Coronary artery (tissue), 2 donors: ENCODE measurements around the gene PARD3.

Experiments
- DNase-seq: peaks from one replicate; pipeline ENCODE4 v3.0.0-alpha.2; 2017; ENCODE audit warnings: low spot score
- H3K27ac ChIP-seq, 2 donors: fragments of 200-600 bp; sonication (generic); one replicate each; pipeline ENCODE4 v1.5.1; 2016 to 2019
- H3K4me3 ChIP-seq: fragments of 200-600 bp; sonication (generic); 2 replicates; pipeline ENCODE4 v1.5.1; 2016; ENCODE audit warnings: mild to moderate bottlenecking, moderate library complexity
- TF ChIP-seq, protein P1 (sequence below): fragments of 200-600 bp; sonication (generic); IDR thresholded peaks from one replicate; pipeline ENCODE4 v1.5.1; 2019; ENCODE audit warnings: antibody characterized with exemption

Gene PARD3

DNA sequence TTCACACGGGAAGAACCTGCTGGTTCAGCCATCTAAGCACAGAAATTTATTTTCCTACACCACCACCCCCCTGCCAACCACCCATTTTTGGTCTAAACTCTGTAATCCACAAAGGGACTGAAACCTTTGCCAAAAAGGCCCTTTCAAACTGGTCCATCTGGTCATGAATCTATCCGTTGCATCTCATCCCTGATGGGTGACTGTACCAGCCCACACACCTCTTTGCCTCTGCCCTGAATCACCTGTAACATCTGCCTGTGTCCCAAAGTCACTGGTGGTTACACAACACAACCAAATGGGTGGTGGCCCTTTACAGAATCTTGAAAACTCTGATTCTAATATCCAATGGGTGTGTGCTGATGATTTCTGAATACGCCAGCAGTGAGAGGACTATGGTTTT lies 503.4 kb downstream of the PARD3 start:
- Histone ChIP-seq H3K27ac (no peak overlapping the region), H3K4me3 (no peak overlapping the region)
- no peak for DNase-seq
- TF ChIP-seq, protein P1, sequence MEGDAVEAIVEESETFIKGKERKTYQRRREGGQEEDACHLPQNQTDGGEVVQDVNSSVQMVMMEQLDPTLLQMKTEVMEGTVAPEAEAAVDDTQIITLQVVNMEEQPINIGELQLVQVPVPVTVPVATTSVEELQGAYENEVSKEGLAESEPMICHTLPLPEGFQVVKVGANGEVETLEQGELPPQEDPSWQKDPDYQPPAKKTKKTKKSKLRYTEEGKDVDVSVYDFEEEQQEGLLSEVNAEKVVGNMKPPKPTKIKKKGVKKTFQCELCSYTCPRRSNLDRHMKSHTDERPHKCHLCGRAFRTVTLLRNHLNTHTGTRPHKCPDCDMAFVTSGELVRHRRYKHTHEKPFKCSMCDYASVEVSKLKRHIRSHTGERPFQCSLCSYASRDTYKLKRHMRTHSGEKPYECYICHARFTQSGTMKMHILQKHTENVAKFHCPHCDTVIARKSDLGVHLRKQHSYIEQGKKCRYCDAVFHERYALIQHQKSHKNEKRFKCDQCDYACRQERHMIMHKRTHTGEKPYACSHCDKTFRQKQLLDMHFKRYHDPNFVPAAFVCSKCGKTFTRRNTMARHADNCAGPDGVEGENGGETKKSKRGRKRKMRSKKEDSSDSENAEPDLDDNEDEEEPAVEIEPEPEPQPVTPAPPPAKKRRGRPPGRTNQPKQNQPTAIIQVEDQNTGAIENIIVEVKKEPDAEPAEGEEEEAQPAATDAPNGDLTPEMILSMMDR = no peak

DNA sequence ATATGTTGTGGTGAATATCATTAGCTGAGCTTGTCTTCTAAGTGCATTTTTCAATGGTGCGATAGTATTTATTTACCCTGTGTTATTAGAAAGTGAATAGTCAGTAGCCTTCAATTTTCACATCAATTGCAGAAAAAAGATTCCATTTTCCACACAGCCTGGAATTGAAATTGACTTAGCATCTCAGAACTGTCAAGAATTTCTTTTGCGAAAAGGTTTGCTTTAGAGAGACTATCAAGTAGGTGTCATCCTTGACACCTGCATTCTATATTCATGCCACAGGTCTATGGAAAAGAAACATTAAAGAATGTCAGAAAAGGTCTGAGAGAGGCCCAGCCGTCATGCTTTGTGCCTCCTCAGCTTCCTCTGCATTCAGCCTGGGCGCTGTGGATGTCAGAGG lies 504.9 kb downstream of the PARD3 start:
- Histone ChIP-seq H3K27ac (no peak overlapping the region), H3K4me3 (no peak overlapping the region)
- no peak for DNase-seq
- TF ChIP-seq, protein P1 = no peak

DNA sequence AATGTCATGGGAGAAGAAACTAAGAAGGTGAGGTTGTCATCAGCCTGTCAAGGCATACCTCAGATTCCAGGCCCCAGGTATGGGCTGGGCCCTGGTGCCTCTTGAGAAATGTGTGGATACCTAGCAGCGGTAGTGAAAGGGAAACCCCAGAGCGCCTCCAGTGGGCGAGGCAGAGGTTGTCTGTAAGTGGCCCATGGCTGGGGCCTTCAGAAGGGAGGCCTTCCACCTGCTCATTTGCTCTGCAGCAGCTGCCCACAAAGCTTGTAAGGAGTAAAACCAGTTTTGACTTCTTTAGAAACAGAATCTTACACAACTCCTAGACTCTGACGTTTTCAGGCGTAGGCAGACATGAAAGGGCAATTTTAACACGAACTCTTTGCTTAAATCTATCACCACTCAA lies 509.9 kb downstream of the PARD3 start:
- H3K27ac ChIP-seq = no peak overlapping the region
- DNase-seq = no peak
- no peak overlapping the region for H3K4me3 ChIP-seq
- TF ChIP-seq, protein P1 = no peak

- TF ChIP-seq, protein P1 = no peak
- no peak overlapping the region for H3K4me3 ChIP-seq
- no peak for DNase-seq
- H3K27ac ChIP-seq = no peak overlapping the region
These were observed 512.1 kb downstream of the PARD3 start for GRCh38 chr10:34303022-34303421.

DNA sequence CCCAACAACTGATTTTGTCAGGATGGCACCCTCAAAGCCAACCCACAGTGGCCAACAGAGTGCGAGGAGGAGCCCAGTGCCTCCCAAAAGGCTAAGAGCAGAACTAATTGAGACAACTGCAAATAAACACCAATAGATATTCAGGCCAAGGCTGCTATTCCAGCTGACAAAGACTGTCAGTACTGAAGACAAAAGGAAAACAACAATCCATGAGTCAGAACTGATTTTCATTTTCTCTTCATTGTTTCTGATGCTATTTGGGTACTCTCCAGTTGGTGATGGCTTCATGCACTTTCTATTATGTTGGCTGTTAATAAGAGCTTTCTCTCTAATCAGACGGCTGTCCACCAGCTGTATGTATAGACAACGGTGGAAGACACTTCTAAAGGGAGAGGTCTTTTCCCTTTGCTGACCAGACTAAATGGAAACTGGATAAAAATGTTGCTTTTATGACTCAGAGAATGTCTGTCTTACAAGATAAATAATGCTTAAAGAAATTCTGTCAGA lies 515.9 kb downstream of the PARD3 start:
- no peak for DNase-seq
- Histone ChIP-seq H3K27ac (no peak overlapping the region), H3K4me3 (no peak overlapping the region)
- TF ChIP-seq, protein P1 = no peak

- DNase-seq = no peak
- TF ChIP-seq, protein P1 = no peak
- Histone ChIP-seq H3K4me3 (no peak overlapping the region), H3K27ac (no peak overlapping the region)
These were observed 516.7 kb downstream of the PARD3 start for GRCh38 chr10:34298346-34298818.

DNA sequence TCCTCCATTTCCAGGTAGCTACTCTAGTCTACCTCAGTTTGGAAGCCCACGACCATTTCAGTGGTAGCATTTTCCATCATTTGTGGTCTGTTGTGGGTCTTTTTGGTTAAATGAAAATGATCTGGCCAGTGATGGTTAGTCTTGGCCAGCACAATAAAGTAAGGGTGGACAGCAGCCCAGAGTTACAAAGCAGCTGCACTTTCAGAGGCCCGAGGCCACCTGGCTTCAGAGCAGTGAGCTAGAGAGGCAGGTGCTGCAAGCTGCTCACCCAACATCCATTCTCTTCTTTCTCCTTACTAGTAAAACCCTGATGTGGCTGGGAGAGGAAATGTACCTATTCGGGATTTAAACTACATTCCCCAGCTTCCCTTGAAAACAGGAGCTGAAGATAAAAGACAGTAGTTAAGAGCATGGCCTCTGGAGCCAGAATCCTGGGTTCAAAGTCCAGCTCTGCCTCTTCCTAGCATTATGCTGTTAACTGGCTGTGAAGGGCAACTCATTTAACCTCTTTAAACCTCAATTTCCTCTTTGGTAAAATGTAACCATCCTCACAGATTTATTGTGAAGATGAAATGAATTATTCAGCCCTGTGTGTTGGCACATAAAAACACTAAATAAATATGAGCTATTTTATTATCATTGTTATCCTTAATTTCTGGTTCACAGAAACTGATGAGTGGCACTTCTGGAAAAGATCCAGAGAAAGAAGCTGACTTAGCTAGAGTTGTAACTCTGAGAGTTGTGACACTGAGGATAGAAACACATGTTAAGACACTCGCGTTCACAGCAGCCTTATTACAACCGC lies 517.4 kb downstream of the PARD3 start:
- TF ChIP-seq, protein P1 = no peak

More for the DNA sequence above, 517.4 kb downstream of the PARD3 start:
- DNase-seq = no peak
- Histone ChIP-seq H3K4me3 (no peak overlapping the region), H3K27ac (no peak overlapping the region)
